Stimulated activated CD4-positive, alpha-beta T cell treated with anti-CD3 and anti-CD28 coated beads, Interleukin-4, amount 100 ng/mL, for 4 hours (primary cell): ENCODE results near the gene TTC7B.
"Not testable (repeated sequence)": the region's sequence is repeated elsewhere in the genome, so short reads cannot be mapped to it uniquely, and the experiment has no call there.

ENCODE experiments used
- DNase-seq, 2 experiments: peaks; one replicate each; pipeline ENCODE4 v3.0.0-alpha.2; 2020

The TTC7B gene

DNA sequence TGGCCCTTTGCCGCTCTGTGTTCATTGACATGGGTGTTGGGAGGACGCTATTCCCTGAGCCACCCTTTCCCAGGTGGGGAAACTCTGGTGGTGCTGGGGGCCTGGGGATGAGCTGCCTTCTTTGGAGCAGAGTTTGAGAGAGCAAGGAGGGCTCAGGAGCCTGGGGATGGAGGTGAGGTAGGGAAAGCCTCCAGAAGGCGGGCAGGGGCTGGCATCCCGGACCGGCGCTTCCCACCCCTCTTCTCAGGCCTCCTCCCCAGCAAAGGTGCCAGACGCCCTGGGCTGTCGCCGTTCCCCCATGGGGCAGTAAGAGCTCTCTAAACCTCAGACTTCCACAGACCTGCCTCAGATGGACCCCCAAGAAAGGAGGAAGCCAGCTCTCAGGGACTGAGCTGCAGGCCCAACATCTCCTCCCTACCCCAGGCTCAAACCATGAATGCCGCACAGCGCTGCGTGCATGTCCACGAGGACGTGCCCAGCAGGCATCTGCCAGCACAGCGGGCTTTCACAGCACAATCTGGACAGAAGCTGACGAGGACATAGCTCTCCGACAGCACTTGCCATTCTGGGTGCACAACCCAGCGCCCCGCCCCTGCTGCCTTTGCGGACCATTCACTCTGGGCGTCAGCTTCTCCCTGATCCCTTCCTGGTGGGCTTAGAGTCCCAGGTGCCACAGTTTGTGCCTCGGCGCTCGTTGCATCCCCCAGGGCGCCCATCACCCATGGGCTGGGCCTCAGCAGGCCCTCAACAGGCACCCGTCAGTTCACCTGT, 14.9 kb upstream of the TTC7B start:
- no peak for DNase-seq

DNA sequence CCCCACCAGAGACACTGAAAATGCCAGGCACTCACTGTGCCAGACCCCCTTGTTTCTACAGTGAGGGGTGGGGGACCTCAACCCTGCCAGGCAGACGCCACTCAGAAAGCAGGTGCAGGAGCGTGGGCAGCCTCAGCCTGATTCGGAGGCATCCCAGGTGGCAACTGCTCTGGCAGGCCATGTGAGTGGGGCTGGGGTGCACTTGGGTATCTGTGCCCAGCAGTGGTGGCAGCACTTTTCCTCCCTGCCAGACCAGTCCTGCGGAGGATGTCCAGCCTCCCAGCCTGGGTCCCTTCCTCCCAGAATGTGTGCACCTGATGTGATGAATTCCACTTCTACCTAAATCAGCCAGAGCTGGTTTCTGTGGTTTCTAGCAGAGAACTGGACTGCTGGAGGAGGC, 13.4 kb upstream of the TTC7B start:
- DNase-seq = no peak

- DNase-seq = peak in 1 of 2 experiments; percentile 17
These were observed 12.6 kb upstream of the TTC7B start for GRCh38 chr14:90828642-90829487.

- peak; percentile 89 to 91 for DNase-seq
These were observed 11.8 kb upstream of the TTC7B start for GRCh38 chr14:90827919-90828610.

GRCh38 chr14:90823542-90823941, 7.3 kb upstream of the TTC7B start:
- not testable (repeated sequence) for DNase-seq

- peak; percentile 65 to 78 for DNase-seq
These were observed 4.7 kb upstream of the TTC7B start for GRCh38 chr14:90820958-90821357.

DNA sequence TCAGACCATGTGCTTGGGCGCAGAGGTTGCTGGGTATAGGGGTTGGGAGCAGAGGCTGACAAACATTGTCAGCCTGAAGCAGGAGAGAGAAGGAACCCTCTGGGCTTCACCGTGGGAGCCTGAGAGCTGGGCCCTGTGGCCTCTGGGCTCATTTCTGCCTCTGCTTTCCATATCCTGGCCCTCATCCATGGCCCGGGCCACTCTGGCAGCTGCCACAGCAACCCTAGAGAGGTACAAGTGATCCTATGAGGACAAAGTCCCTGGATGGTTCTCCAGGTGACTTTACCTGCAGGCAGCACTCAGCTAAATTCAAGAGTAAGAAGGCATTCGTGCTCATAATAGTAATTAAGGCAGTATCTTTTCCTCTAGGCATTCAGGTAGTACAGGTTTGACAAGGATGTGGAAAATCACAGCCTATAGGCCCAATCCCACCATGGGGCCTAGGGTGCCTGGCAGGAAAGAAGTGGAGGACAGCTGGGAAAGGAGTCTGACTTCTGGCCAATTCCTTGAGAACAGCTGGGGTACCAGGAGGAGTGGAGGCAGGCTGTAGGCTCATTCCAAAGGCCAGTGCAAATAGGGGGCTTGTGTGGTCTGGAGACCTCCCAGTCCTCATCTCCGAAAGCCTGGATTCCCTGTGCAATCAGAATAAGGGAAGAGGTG, 3.6 kb upstream of the TTC7B start:
- DNase-seq = no peak

- DNase-seq = no peak
These were observed 2.5 kb upstream of the TTC7B start for GRCh38 chr14:90818715-90819114.

DNA sequence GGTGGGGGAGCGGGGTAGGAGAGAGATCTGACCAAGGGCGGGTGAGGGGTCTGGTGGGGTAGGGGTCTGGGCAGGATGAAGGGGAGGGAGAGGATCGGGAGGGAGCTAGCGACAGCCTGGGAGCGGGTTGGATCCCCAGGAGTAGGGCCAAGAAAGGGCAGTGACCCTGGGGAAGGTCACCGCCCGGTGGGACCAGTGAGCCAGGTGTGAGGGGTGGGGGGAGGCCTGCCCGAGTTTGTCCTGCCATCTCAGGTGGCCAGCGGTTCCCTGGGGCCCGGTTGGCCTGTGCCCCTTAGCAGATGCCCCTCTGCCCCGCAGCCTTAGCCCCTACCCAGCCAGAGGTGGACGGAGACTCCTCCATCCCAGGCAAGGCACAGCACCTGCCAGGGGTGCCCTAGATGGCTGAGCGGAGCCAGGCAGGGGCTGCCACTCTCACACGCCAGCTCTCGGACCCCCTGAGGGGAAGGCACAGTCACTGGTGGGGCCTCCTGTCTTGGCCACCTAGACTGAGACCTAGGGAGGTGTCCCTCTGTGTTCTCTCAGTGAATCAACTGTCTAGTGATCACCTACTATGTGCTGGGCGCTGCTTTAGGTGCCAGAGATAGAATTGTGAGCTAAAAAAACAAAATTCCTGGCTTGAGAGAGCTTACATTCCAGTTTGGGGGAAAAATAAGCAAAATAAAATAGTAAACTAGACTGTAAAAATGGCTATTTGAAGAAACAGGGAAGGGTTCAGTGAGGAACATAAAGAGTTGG, 629 bp upstream of the TTC7B start:
- no peak for DNase-seq

- DNase-seq = no peak
These were observed 733 bp downstream of the TTC7B start for GRCh38 chr14:90815572-90815821.

GRCh38 chr14:90814806-90815571, 1.2 kb downstream of the TTC7B start:
- DNase-seq = no peak

GRCh38 chr14:90813442-90813841, 2.8 kb downstream of the TTC7B start:
- DNase-seq = no peak

GRCh38 chr14:90812109-90812508, 4.1 kb downstream of the TTC7B start:
- no peak for DNase-seq

DNA sequence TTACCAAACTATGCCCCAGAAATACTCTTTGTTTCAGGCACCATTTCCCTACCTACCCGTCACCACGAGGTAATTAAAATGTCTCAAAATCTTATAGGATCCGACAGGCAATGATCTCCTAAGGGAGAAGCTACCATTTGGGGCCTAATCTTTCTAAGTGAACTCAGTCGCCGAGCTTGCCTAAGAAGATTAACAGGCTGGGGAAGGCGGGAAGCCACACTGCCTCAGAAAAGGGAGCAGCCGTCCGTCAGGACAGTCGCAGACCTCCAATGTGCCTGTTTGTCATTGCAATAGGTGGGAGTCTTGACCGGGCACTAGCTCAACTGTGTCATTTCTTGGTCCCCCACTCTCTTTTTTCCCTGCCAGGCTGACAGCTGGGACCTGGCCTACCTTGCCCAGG, 4.6 kb downstream of the TTC7B start:
- no peak for DNase-seq

GRCh38 chr14:90810806-90811205, 5.4 kb downstream of the TTC7B start:
- no peak for DNase-seq

DNA sequence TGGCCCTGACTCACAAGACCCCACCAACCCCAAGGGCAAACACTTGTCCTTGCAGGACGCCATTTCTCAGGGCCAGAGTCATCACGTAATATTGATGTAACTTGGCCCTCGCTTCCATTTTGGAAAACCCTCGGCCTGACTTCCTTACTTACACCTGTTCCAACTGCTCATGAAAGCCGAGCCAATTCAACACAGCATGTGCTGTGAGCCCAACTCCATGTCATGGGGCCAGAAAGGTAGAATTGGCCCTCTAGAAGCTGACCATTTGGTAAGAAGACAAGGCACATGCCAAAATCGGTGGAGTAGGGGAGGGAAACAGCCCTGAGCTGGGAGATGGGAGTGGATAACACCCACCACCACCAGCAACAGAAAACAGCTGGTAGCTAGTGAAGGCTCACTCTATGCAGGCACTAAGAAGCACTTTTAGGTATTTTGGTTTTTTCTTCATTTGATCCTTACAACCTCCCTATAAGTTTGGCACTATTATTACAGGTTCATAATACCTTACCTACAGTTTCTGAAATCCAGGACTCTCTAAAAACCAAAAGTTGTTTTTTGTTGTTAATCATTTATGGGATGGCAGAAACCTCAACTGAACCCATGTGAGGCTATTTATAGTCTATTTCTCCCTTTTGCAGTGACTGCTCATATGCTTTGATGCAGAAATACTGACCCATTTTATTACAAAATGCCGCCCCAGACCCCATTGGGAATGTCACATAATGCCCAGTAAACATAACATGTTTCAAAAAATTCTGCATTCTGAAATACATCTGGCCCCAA, 6.5 kb downstream of the TTC7B start:
- DNase-seq = no peak

DNA sequence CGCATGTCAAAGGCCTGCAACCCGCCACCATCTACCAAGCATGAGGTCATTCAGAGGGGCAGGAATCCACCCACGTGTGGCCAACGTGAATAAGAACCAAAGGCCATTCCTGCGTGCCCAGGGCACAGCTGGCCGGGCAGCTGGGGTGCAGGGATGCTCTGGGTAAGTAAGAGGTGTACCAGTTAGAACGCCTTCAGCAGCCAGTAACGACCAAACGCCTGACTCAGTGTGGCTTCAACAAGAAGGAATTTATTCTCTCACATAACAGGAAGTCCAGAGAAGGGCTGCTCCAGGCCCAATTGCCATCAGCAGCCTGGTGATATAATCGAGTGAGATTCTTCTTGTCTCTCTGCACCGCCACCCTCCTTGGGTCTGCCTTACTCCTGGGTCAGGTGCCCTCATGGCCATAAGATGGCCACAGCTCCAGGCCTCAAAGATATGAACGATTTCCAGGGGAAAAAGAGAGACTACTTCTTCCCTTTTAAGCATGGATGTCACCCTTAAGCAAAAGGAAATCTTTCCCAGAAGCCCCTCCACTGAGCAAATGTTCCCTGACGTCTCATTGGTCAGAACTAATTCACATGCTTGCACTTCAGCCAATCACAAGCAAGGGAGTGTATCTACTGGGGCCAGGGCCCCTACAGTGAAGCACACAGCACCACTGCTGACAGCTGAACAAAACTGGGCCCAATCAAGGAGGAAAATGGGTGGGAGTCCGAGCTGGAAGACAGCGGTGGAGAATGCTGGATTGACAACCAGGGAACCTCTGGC, 7.3 kb downstream of the TTC7B start:
- DNase-seq = no peak

DNA sequence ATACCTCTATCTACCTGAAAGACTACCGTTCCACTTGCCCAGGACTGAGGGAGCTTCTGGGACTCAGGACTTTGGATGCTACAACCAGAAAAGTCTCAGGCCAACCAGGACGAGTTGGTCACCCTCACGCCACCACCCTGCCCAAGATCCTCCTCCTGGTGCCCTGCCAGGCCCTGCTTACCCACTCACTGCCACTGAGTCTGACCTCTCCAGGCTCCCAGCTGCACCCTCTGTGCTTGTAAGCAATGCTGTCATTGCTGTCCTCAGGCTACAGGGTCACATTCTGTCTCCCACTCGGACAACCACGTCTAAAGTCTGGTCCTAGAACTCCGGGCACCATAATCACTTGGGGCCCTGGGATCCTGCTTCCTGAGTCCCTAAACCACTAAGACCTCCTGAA, 9.2 kb downstream of the TTC7B start:
- DNase-seq = no peak

- DNase-seq = no peak
These were observed 10.3 kb downstream of the TTC7B start for GRCh38 chr14:90805662-90806540.
